GM18502 (cell line): ENCODE data around the gene POU3F1.

Experiments used
- ATAC-seq: cut with Tn5 transposase; IDR thresholded peaks from one replicate; pipeline ENCODE4 v1.9.1; 2021; ENCODE audit warnings: mild to moderate bottlenecking; ENCODE audit not compliant: unreplicated experiment, poor library complexity

POU3F1 gene

DNA sequence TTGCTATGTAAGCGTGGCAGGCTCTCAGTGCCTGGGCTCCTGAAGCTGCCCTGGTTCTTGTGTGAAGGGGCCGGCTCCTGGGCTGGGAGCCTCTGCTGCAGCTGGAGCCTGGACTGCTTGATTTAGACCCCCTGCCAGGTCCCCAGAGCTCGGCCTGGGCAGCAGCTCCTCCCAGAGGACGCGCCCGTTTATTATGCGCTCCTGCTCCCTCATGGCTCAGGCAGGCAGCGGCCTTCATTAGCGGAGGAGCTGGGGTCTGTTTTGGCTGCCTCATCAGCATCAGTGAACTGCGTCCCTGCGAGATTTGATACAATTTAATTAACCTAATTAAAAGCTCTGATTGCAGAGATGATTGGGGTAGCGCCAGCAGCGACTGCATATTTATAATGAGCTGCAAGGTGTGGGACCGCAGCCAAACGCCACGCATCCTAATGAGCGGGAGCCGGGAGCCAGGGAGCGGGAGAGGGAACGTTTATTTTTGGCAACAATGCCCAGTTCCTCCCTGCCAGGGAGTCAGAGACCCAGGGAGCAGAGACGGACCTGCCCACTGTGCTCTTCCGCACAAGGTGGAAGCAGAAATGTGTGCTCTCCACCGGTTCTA lies 17.4 kb downstream of the POU3F1 start:
- ATAC-seq = no peak

DNA sequence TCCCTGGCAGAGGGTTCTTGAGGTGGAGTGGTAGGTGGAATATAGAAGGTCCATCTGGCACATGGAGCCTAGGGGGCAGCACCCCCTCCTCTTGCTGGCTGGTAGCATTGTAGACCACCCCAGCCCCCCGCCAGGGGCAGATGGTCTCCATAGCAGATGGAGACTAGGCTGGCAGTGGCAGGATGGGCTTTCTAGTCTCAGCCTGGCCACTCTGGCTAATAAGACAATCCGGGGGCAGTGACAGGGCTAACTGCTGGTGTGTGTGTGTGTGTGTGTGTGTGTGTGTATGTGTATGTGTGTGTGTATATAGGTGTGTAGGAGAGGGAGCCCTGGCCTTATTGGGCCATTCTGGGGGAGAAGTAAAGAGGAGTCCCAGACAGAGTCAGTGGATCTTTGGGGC lies 17.9 kb downstream of the POU3F1 start:
- ATAC-seq = no peak

DNA sequence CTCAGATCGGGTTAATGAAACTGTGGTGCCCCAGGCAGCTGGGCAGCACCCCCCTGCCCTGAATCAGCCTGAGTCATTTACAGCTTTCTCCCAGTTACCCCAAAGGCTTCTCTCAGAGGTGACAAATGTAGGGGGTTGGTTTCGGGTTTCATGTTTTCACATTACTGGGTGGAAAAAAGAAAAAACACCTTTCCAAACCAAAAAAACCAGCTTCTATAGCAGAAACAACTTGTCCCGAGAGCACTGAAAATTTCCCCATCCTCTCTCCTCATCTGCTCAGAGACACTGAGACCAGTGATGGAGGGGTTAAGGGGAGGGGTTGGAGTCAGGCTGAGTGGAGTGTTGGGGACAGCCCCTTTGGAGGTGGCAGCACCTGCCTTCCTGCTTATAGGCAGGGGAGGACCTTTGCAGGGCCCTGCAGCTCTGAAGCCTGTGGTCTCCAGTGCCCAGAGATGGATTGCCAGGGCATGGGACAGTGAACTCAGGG lies 18.4 kb downstream of the POU3F1 start:
- peak; percentile 68 for ATAC-seq

DNA sequence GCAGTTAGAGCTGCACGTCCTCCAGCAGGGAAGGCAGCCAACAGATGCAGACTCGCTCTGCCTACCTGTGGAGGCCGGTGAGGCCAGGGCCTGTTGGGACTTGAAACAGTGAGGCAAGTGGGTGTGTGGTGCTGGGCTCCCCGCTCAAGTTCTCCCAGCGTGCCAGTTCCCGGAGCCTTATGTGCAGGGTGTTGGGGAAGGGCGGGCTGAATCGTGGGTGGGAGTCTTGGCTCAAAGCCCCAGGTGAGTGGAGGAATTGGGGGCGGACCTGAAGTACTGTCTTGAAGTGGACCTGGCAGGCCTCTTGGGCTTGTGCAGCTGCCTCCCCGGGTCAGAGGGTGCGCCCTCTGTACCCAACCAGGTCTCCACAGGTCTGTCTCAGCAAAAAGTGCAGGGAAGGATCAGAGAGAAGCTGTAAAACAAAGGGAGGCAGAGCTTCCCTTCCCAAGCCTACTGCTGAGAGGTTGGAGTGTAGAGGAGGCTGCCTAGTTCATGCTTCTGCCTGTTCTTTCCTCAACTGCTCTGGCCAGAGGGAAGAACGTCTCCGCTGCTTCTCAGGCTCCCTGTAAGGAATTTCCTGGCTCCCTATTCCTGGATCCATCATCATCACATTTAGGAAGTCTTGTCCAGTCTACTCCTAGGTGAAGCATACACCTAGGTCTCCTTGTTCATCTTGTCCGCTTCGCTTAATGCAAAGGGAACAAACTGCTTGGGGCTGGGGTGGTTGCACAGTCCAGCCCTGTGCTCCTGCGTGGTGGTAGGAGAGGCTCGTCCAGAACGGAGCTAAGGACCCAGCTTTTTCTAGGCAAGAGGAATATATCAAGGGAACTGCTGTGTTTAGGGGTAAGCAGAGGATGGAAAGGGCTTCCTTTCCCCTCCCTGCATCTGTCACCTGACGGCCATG lies 19.1 kb downstream of the POU3F1 start:
- no peak for ATAC-seq

DNA sequence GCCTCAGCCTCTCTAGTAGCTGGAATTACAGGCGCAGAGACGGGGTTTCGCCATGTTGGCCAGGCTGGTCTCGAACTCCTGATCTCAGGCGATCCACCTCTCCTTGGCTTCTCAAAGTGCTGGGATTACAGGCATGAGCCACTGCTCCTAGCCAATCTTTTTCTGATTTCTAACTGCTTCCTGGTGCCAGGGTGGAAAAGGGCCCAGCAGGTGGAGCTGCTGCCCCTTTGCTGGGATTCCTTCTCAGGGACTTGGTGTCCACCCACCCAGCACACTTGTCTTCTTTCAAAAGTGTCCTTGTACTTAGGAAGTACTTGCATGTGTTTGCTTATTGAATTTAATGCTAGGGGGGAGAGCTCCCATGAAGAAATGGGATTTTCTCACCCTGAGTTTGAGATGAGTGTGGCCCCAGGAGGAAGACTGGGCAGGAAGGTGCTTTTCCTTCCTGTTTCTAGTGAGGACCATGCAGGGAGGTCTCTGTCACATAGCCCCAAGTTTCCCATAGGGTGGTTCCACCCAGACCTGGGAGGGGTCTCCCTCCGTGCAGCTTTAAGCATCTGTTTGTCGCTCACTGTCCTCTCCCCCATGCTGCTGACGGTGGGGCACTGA lies 19.9 kb downstream of the POU3F1 start:
- ATAC-seq = no peak

DNA sequence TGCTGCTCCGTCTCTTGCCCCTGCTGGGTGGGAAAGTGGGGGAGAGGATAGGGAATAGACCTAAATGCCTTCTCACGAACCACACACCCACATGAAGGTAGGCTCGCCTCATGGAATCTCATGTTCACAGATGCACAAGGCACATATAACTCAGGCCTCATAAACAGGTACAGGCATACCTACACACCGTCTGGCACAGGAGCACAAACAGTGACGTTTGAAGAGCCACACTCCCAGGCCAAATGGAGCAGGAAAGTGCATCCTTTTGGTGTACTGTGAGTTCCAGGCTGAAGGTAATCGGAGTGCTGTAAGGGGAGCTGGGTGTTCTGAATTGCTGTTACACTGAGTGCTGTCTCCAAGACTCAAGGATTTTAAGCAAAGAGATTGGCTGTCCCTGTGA lies 20.9 kb downstream of the POU3F1 start:
- ATAC-seq = no peak

DNA sequence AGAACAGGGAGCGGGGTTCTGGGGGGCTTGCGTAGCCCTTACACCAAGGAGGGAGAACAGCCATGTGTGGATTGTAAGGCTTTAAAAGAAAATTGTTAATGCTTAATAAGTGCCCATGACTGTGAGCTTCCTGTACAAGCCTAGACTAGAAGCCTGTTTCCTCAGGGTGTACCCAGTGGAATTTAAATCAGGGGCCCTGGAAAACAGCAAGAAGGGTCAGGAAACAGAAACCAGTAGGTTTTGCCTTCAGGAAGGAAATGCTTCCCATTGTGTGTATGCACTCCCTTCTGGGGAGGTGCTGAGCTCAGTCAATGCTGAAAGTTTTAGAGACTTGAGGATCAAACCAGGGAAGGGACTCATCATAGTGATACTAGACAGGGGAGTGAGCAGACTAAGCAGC lies 21.4 kb downstream of the POU3F1 start:
- ATAC-seq = no peak

DNA sequence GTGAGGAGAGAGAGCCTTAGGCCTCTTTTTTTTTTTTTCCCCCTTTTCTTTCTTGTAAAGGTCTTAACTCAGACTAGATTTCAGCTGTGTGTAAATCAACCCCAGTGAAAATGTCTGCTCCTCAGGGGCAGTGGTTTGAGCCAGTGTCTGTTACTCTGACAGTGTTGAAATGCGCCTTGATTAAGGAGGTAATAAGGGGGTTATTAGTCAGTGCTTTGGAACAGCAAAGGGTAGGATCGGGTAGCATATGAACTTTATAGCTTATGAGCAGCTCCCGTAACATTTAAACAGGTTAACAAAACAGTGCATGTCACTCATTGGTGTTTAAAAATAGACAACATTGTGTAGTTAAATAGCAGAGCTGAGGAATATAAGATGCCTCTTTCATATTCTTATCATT lies 23.8 kb downstream of the POU3F1 start:
- ATAC-seq = no peak

DNA sequence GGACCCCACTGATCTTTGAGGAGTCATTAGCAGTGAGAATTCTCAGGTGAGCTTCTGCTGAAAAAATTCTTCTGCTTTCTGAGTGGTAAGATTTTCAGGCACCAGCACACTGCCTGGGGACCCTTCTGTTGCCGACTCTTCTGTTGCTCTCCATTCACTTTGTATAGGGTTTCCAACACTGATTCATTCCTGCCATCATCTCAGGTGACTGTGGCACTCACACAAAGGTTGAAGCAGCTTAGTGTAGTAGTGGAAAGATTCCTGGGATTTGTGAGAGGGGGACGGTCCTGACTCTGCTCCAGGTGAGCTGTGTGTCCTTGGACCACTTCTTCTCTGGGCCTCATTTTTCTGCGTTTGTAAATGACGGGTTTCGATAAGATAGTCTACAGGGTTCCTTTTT lies 24.6 kb downstream of the POU3F1 start:
- ATAC-seq = no peak

DNA sequence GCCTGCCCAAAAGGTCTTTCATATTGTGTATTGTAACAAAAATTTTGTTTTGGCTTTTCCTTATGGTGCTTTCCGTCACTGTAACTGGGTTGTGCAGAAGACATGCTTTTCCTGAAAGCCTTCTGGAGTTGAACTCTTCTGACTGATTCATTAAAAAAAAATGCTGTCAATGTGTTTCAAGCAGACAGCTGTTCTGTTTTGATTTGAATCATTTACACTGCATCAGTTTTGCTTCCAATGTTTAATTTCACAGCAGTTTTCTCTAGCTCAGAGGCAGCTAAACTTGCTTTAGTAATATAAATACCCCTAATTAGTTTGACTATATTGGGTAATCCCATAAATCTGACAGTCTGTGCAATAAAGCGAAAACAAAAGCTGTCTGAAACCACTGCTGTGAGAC lies 26.2 kb downstream of the POU3F1 start:
- ATAC-seq = no peak

DNA sequence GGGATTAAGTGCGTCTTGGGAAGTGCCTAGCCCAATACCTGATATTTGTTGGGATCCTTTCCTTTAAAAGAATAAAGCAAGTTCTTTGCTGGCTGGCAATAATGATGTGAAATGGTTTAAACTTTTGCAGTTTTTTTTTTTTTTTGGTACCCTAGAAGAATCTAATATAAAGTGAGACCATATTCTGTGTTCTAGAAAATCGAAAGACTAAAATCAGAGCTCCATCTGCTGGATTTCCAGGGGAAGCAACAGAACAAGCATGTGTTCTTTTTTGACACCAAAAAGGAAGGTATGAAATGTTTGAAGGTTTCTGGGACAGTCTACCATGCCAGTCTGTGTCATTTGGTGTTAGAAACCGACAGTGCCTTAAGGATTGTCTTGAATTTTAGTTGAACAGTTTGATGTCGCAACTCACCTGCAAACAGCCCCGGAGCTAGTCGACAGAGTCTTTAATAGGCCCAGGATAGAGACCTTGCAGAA lies 27.7 kb downstream of the POU3F1 start:
- ATAC-seq = no peak

DNA sequence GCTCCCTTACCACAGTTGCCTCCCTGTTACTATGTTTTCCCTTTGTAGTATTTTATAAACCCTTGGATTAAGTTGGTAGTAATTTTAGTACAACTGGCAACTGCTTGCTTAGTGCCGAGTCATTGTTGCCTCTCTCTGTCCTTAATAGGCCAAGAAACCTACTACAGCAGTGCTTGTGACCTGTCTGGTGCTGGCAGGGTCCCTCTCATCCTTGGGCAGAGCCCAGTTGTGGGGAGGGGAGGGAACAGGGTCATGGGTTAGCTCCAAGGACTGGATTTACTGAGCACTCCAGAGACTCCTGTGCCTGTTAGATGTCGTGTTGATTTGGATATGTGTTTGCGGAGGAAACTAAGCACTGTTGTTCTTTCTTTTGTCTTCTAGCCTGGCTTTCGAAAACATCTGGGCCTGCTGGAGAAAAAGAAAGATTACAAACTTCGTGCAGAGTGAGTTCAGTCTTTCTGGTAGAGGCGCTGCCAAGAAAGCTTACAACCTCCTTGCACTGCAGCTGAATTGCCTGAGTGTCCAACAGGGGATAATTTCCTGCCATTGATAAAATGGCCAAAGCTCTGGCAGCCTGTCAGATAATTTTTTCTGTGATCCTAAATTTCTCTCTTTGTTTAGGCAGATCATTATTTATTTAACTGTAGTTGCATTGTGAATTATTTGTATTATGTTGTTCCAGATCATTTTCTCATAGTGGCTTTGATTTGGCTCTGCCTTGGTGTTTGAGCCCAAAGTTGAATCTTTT lies 30.4 kb downstream of the POU3F1 start:
- ATAC-seq = no peak

DNA sequence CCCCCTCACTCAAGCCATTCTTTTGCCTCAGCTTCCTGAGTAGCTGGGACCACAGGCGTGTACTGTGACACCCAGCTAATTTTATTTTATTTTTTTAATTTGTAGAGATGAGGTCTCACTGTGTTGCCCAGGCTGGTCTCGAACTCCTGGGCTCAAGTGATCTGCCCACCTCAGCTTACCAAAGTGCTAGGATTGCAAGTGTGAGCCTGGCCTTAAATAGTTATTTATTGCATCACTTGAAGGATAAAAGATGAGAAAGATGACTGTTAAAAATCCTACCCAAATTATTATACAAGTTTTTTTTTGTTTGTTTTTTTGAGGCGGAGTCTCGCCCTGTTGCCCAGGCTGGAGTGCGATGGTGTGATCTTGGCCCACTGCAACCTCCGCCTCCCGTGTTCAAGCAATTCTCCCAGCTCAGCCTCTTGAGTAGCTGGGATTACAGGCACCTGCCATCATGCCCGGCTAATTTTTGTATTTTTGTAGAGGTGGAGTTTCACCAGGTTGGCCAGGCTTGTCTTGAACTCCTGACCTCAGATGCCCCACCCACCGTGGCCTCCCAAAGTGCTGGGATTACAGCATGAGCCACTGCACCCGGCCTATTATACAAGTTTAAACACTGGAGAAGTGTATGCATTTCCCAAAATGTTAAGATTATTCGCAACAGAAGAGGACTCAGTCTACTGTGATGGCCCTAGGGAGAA lies 31.7 kb downstream of the POU3F1 start:
- ATAC-seq = no peak

DNA sequence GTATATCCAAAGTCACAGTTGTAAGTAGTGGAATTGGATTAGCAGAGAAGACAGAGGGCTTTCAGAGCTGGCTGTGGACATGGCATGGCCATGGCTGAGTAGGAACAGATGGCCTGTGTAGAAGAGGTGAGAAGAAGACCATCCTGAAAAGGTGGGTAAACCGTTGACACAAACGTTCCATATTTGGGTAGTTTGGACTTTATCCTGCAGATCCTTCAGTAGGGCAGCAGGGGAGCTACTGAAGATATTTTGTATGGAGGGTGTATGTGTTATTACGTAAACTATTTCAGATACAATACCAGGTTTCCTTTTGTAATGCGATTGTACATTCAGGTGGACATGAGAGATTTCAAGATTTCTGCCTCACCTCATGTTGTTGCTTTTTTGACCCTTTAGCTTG lies 32.4 kb downstream of the POU3F1 start:
- no peak for ATAC-seq

DNA sequence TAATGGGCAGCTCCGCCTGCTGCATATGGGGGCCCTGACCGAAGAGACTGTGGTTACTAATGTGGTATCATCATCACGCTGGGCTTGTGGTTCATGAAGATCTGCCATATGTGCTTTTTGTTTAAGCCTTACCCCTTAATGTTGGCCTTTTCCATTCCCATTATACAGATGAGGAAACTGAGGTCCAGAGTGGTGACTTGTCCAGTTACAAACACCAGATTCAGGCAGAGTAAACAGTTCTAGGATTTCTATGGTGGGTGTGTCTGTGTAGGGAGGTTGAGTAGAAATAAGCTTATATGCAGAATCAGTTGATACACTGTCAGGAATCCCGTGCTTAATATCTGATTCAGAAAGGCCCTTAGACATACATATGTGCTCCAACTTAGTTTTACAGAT lies 33.4 kb downstream of the POU3F1 start:
- ATAC-seq = no peak

DNA sequence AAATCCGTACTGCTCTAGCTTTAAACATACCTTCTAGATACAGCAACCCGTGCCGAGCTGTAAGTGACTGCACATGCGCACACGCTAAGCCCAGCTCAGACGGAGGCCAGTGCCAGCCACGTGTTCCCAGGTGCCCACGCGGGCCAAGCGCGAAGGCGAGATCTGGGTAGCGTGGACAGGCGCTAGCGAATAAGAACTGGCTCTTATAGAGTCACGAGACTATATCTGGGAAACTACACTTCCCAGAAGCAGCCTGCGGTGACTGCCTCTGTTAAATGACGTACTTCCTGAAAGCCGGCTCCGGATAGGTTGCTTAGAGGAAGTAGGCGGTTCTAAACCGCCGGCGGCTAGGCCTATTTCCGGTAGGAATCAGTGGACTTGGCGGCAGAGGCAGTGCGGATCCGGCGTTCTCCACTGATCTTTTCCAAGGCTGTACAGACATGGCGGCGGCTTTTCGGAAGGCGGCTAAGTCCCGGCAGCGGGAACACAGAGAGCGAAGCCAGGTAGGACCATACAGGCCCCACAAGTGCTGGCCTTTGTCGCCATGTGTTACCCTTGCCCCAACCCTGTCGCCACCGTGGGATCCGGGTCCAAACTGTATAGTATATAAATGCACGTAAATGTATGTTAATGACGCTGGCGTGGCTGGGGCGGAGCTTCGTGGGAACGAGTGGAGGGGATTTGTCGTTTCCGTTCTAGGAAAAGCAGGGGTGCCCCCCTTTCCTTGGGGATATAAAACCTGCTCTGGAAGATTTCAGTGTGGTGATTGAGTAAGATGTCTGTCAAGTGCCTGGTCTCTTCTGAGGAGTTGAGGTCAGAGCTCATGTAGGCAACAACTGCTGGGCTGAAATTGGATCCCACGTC lies 34.0 kb downstream of the POU3F1 start, which contains the start of gene UTP11:
Gene UTP11 (plus strand): TSS at position 372 of the 864 bp plus-strand sequence. CDS start 69 bp downstream, at position 441.
- peak; percentile 91 for ATAC-seq

DNA sequence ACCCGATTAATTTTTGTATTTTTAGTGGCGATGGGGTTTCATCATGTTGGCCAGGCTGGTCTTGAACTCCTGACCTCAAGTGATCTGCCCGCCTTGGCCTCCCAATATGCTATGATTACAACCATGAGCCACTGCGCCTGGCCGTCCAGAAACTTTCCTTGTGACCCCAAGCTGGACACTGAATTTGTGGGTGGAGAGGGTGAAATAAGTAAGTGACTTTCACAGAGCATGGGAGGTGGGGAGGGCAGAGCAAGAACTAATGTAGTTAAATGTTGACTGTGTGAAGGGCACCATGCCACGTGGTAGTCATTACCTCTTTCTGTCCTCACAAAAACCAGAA lies 36.8 kb downstream of the POU3F1 start:
- ATAC-seq = no peak

DNA sequence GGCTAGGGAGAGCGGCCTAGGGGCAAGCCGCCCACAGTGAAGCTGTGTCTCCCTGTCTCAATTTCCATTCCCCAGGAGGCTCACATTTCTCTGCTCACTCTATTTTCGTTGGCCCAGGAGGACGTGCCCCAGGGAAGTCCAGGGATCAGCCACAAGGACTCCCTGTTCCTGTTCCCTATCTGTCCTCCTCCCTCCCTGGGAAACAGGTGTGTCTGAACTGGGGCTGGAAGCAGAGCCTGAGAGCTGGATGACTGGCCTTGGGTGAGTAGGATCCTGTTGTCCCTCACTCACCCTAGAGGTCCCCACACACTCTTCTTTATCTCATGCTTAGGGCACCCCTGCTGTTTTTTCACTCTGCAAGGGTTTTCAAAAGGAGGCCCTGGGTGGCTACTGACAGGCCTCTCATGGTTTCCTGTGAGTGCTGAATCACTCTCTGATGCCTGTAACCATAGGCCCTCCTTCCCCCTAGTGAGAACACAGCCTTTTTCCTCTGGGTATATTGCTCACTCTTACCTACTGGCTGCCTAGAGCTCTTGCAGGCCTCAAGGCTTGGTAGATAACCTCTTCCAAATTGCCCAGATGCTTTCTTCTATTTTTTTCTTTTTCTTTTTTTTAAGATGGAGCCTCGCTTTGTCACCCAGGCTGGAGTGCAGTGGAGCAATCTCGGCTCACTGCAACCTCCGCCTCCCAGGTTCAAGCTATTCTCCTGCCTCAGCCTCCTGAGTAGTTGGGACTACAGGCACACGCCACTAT lies 37.3 kb downstream of the POU3F1 start:
- ATAC-seq = no peak
